ENCODE measurements around the gene PKLR. TPM values are rescaled to one million over a fixed set of nuclear protein-coding genes. Genes with fewer than 3 reads are reported as not detected.

Gene PKLR
- total and polyA plus RNA-seq, 7 donors, result 0.01 TPM; not detected in 6

GRCh38 chr1:155304558-155305063, 3.4 kb upstream of the PKLR start:
- no peaks in the 10 kb centered on the region for H3K9me3 ChIP-seq
- no peak overlapping the region for H3K4me3 ChIP-seq
- no peak overlapping the region for H3K27ac ChIP-seq
- TF ChIP-seq CTCF (IDR thresholded peaks at IDR 0.05), result no peak
- DNase-seq, result no peak
- no peaks in the 10 kb centered on the region for H3K36me3 ChIP-seq (ENCODE audit: insufficient read depth in 1 of 2, low read depth in 1 of 2)
- intact Hi-C loops (cut with DNase I), result loop anchor here in 1 of 2 donors (5.0 kb wide), 1 partner anchor 32 kb away; the partner anchor contains the start of gene CLK2
- ATAC-seq, result no peak
- H3K4me1 ChIP-seq, result peaks cover 3% of the 10 kb centered on the region
- H3K27me3 ChIP-seq (ENCODE audit: insufficient read depth in 3 of 3, low read length in 2 of 3), result no peaks in the 10 kb centered on the region
- WGBS, 3 donors, result 61 to 64% (median 61%) methylated on average over 11 of the region's 11 CpGs

GRCh38 chr1:155300553-155301329, 497 bp downstream of the PKLR start:
- WGBS, 3 donors, result 81 to 87% (median 82%) methylated on average over 9 of the region's 9 CpGs
- H3K36me3 ChIP-seq (ENCODE audit: insufficient read depth in 1 of 2, low read depth in 1 of 2), result no peaks in the 10 kb centered on the region
- H3K27ac ChIP-seq, result no peak overlapping the region
- H3K4me3 ChIP-seq, result no peak overlapping the region
- H3K9me3 ChIP-seq, result no peaks in the 10 kb centered on the region
- TF ChIP-seq CTCF (IDR thresholded peaks at IDR 0.05), result no peak
- H3K4me1 ChIP-seq, result no peaks in the 10 kb centered on the region
- DNase-seq (no peak), ATAC-seq (no peak)
- intact Hi-C loops (cut with DNase I), result no loop called here
- H3K27me3 ChIP-seq (ENCODE audit: insufficient read depth in 3 of 3, low read length in 2 of 3), result peaks cover 0 to 6% (median 3%) of the 10 kb centered on the region in 3 donors

- no peak overlapping the region for H3K4me3 ChIP-seq
- ATAC-seq (no peak), DNase-seq (no peak)
- H3K9me3 ChIP-seq, result no peaks in the 10 kb centered on the region
- intact Hi-C loops (cut with DNase I), result no loop called here
- H3K27me3 ChIP-seq (ENCODE audit: insufficient read depth in 3 of 3, low read length in 2 of 3), result peaks cover 0 to 13% (median 3%) of the 10 kb centered on the region in 3 donors
- no peaks in the 10 kb centered on the region for H3K4me1 ChIP-seq
- H3K27ac ChIP-seq, result no peak overlapping the region
- WGBS, 3 donors, result 91 to 94% (median 92%) methylated on average over 8 of the region's 8 CpGs
- H3K36me3 ChIP-seq (ENCODE audit: insufficient read depth in 1 of 2, low read depth in 1 of 2), result no peaks in the 10 kb centered on the region
- no peak for TF ChIP-seq CTCF (IDR thresholded peaks at IDR 0.05)
These were observed 1.2 kb downstream of the PKLR start for GRCh38 chr1:155300024-155300423.

- TF ChIP-seq CTCF (IDR thresholded peaks at IDR 0.05), result no peak
- Histone ChIP-seq H3K36me3 (ENCODE audit: insufficient read depth in 1 of 2, low read depth in 1 of 2) (no peaks in the 10 kb centered on the region), H3K9me3 (no peaks in the 10 kb centered on the region), H3K4me1 (no peaks in the 10 kb centered on the region), H3K27ac (no peak overlapping the region), H3K27me3 (ENCODE audit: insufficient read depth in 3 of 3, low read length in 2 of 3) (peaks cover 0 to 23% (median 5%) of the 10 kb centered on the region in 3 donors), H3K4me3 (no peak overlapping the region)
- WGBS, 3 donors, result 39 to 52% (median 47%) methylated on average over 7 of the region's 7 CpGs
- intact Hi-C loops (cut with DNase I), result no loop called here
- DNase-seq (no peak), ATAC-seq (no peak)
These were observed 3.9 kb downstream of the PKLR start for GRCh38 chr1:155297384-155297783.
